Cardiac muscle cell (in vitro differentiated cells and primary cell): ENCODE results near the gene PROKR1. TPM values are rescaled to one million over a fixed set of nuclear protein-coding genes. Genes with fewer than 3 reads are reported as not detected.

Source experiments
- DNase-seq, 2 donors: peaks; one replicate each; pipeline versions ENCODE4 v3.0.0 to v3.0.0-alpha.2; 2010 to 2017; ENCODE audit warnings: low read depth in 1 of 2, low spot score in 1 of 2
- H3K27ac ChIP-seq: fragments of 200-600 bp; sonication (generic); 2 replicates; pipeline ENCODE4 v1.5.1; 2016
- H3K27me3 ChIP-seq: fragments of 200-600 bp; sonication (generic); 2 replicates; pipeline ENCODE4 v1.6.0; 2016; ENCODE audit warnings: control low read depth
- H3K36me3 ChIP-seq: fragments of 200-600 bp; sonication (generic); 2 replicates; pipeline ENCODE4 v1.5.1; 2016; ENCODE audit warnings: control low read depth
- H3K4me1 ChIP-seq: fragments of 200-600 bp; sonication (generic); 2 replicates; pipeline ENCODE4 v1.8.1; 2017; ENCODE audit warnings: low read depth, mild to moderate bottlenecking, mixed run types
- H3K4me3 ChIP-seq: fragments of 200-600 bp; sonication (generic); 2 replicates; pipeline ENCODE4 v1.5.1; 2016; ENCODE audit warnings: mild to moderate bottlenecking
- H3K9me3 ChIP-seq: fragments of 200-600 bp; sonication (generic); 2 replicates; pipeline ENCODE4 v1.5.1; 2017; ENCODE audit warnings: low read depth, mild to moderate bottlenecking, control low read depth
- polyA plus RNA-seq: library from polyadenylated mRNA; unstranded; fragments of >200 nt; fragmentation: Nextera tagmentation; extraction: Ambion mirVana; gene quantifications from 2 replicates; pipeline ENCODE4 v1.2.1, GENCODE V29; 2016
- total RNA-seq: library from RNA; depleted of rRNA; stranded (reverse); fragments of >200 nt; gene quantifications from 2 replicates; pipeline ENCODE4 v1.2.3, GENCODE V29; 2016
- TF ChIP-seq, protein P1 (sequence below): IDR thresholded peaks from 2 replicates; pipeline ENCODE4 v1.5.1; 2012; ENCODE audit warnings: low read depth, mild to moderate bottlenecking, low read length

Gene PROKR1
- total and polyA plus RNA-seq, 2 experiments from 2014 or later = 0.06 TPM; not detected in 1

DNA sequence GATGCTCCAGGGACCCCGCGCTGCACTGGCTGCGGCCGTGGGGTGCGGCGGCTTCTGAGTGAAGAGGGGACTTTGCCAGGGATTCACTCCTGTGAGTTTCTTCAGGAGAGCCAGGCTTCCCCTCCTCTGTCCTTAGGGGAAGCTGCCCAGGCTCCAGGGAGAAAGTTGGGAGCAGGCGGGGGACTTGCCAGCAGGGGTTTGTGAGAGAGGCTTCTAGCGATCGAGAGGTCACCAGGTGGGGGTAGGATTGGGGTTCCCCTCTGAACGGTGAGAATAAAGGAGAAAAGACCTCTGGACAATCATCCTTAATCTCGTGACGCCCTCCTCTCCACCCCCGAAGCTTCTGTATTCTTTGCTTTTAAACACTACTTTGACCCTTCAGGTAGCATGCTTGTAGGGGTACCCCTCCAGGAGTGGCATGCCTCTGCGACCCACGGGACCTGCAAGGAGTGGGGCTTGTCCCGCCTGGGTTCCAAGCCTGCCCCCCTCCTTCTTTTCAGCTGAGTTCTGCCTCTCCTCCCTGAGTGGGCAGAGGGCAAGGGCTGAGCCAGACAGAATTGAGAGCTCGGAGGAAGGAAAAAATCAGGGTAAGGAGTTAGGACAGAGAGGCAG, 601 bp downstream of the PROKR1 start:
- no peak for DNase-seq
- no peaks in the 10 kb centered on the region for H3K9me3 ChIP-seq
- no peaks in the 10 kb centered on the region for H3K4me1 ChIP-seq
- H3K27ac ChIP-seq = no peak overlapping the region
- TF ChIP-seq, protein P1, sequence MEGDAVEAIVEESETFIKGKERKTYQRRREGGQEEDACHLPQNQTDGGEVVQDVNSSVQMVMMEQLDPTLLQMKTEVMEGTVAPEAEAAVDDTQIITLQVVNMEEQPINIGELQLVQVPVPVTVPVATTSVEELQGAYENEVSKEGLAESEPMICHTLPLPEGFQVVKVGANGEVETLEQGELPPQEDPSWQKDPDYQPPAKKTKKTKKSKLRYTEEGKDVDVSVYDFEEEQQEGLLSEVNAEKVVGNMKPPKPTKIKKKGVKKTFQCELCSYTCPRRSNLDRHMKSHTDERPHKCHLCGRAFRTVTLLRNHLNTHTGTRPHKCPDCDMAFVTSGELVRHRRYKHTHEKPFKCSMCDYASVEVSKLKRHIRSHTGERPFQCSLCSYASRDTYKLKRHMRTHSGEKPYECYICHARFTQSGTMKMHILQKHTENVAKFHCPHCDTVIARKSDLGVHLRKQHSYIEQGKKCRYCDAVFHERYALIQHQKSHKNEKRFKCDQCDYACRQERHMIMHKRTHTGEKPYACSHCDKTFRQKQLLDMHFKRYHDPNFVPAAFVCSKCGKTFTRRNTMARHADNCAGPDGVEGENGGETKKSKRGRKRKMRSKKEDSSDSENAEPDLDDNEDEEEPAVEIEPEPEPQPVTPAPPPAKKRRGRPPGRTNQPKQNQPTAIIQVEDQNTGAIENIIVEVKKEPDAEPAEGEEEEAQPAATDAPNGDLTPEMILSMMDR = no peak
- peak overlapping the region; percentile 32 for H3K4me3 ChIP-seq
- H3K27me3 ChIP-seq = peaks cover 44% of the 10 kb centered on the region
- H3K36me3 ChIP-seq = no peaks in the 10 kb centered on the region

DNA sequence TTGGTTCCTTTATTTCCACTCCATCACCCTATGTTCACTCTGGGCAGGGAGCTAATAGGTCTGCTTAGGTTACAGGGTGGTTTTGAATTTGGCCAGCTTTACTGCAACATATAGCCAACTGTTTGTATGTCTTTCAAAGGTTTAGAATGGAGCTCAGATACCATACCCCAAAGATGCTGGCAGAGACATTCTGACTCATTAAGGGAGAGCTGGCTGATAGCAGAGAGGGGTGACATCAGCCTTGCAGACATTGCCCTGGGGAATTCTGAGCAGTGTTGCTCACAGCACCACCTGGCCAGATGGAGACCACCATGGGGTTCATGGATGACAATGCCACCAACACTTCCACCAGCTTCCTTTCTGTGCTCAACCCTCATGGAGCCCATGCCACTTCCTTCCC, 2.1 kb downstream of the PROKR1 start:
- peaks cover 44% of the 10 kb centered on the region for H3K27me3 ChIP-seq

GRCh38 chr2:68646303-68646702, 2.9 kb downstream of the PROKR1 start:
- H3K36me3 ChIP-seq = no peaks in the 10 kb centered on the region
- no peaks in the 10 kb centered on the region for H3K4me1 ChIP-seq
- H3K27me3 ChIP-seq = peaks cover 44% of the 10 kb centered on the region
- no peaks in the 10 kb centered on the region for H3K9me3 ChIP-seq
- TF ChIP-seq, protein P1 = peak; percentile 12
- H3K4me3 ChIP-seq = no peak overlapping the region
- DNase-seq = no peak
- H3K27ac ChIP-seq = no peak overlapping the region

More for the DNA sequence above, 2.1 kb downstream of the PROKR1 start:
- Histone ChIP-seq H3K9me3 (no peaks in the 10 kb centered on the region), H3K36me3 (no peaks in the 10 kb centered on the region), H3K27ac (no peak overlapping the region), H3K4me1 (no peaks in the 10 kb centered on the region), H3K4me3 (no peak overlapping the region)
- TF ChIP-seq, protein P1 = no peak
- peak in 1 of 2 donors; percentile 3 for DNase-seq

GRCh38 chr2:68650645-68651044, 7.3 kb downstream of the PROKR1 start:
- Histone ChIP-seq H3K4me1 (no peaks in the 10 kb centered on the region), H3K27me3 (peaks cover 8% of the 10 kb centered on the region), H3K4me3 (no peak overlapping the region), H3K36me3 (no peaks in the 10 kb centered on the region), H3K27ac (no peak overlapping the region), H3K9me3 (no peaks in the 10 kb centered on the region)
- no peak for DNase-seq
- TF ChIP-seq, protein P1 = no peak

- no peaks in the 10 kb centered on the region for H3K36me3 ChIP-seq
Measured at GRCh38 chr2:68653034-68653433, 9.7 kb downstream of the PROKR1 start.

More at GRCh38 chr2:68653034-68653433, 9.7 kb downstream of the PROKR1 start:
- Histone ChIP-seq H3K27me3 (no peaks in the 10 kb centered on the region), H3K4me1 (no peaks in the 10 kb centered on the region), H3K4me3 (no peak overlapping the region), H3K27ac (no peak overlapping the region), H3K9me3 (no peaks in the 10 kb centered on the region)
- DNase-seq = peak in 1 of 2 donors; percentile 28
- TF ChIP-seq, protein P1 = no peak
